ENCODE measurements around the gene INSRR.

- no peak for TF ChIP-seq CTCF (IDR thresholded peaks at IDR 0.05)
- TF ChIP-seq POLR2A (IDR thresholded peaks at IDR 0.05): no peak
These were observed 53.0 kb downstream of the INSRR start for GRCh38 chr1:156805766-156806511.
